Progenitor cell of endocrine pancreas (in vitro differentiated cells): ENCODE data around the gene SHOC1. TPM values are rescaled to one million over a fixed set of nuclear protein-coding genes. Genes with fewer than 3 reads are reported as not detected.

Source experiments
- DNase-seq: peaks from one replicate; pipeline ENCODE4 v3.0.0; 2021; ENCODE audit warnings: low spot score; ENCODE audit not compliant: unreplicated experiment
- H3K27ac Mint-ChIP-seq: 2 replicates; pipeline ENCODE4 v1.8.0; 2021; ENCODE audit warnings: mild to moderate bottlenecking, moderate library complexity, mixed read lengths
- H3K27me3 Mint-ChIP-seq: 2 replicates; pipeline ENCODE4 v1.8.0; 2021; ENCODE audit warnings: mixed read lengths
- H3K36me3 Mint-ChIP-seq: 2 replicates; pipeline ENCODE4 v1.8.0; 2022; ENCODE audit warnings: mixed read lengths; ENCODE audit not compliant: insufficient read depth
- H3K4me1 Mint-ChIP-seq: 2 replicates; pipeline ENCODE4 v1.8.0; 2021; ENCODE audit warnings: low read depth, mixed read lengths
- H3K4me3 Mint-ChIP-seq: 2 replicates; pipeline ENCODE4 v1.8.0; 2021; ENCODE audit warnings: low read depth, mild to moderate bottlenecking, moderate library complexity, mixed read lengths
- H3K9me3 Mint-ChIP-seq: 2 replicates; pipeline ENCODE4 v1.8.0; 2021; ENCODE audit warnings: low read depth, mixed read lengths
- total RNA-seq: library from RNA; stranded (reverse); gene quantifications from 2 replicates; pipeline ENCODE4 v1.2.1, GENCODE V29; 2021
- TF ChIP-seq, protein P1 (sequence below): fragments of 200-600 bp; sonication (generic); IDR thresholded peaks from one replicate; pipeline ENCODE4 v1.5.0; 2021; ENCODE audit warnings: antibody characterized with exemption, mild to moderate bottlenecking; ENCODE audit not compliant: unreplicated experiment

Gene SHOC1
- total RNA-seq, 1 donor from 2014 or later = not detected

GRCh38 chr9:111805830-111806241, 11.1 kb upstream of the SHOC1 start:
- no peak for DNase-seq
- H3K4me3 Mint-ChIP-seq = no peak overlapping the region
- peaks cover 3% of the 10 kb centered on the region for H3K4me1 Mint-ChIP-seq
- no peak overlapping the region for H3K27ac Mint-ChIP-seq
- H3K36me3 Mint-ChIP-seq = no peaks in the 10 kb centered on the region
- TF ChIP-seq, protein P1, sequence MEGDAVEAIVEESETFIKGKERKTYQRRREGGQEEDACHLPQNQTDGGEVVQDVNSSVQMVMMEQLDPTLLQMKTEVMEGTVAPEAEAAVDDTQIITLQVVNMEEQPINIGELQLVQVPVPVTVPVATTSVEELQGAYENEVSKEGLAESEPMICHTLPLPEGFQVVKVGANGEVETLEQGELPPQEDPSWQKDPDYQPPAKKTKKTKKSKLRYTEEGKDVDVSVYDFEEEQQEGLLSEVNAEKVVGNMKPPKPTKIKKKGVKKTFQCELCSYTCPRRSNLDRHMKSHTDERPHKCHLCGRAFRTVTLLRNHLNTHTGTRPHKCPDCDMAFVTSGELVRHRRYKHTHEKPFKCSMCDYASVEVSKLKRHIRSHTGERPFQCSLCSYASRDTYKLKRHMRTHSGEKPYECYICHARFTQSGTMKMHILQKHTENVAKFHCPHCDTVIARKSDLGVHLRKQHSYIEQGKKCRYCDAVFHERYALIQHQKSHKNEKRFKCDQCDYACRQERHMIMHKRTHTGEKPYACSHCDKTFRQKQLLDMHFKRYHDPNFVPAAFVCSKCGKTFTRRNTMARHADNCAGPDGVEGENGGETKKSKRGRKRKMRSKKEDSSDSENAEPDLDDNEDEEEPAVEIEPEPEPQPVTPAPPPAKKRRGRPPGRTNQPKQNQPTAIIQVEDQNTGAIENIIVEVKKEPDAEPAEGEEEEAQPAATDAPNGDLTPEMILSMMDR = no peak
- H3K9me3 Mint-ChIP-seq = no peaks in the 10 kb centered on the region
- no peaks in the 10 kb centered on the region for H3K27me3 Mint-ChIP-seq

DNA sequence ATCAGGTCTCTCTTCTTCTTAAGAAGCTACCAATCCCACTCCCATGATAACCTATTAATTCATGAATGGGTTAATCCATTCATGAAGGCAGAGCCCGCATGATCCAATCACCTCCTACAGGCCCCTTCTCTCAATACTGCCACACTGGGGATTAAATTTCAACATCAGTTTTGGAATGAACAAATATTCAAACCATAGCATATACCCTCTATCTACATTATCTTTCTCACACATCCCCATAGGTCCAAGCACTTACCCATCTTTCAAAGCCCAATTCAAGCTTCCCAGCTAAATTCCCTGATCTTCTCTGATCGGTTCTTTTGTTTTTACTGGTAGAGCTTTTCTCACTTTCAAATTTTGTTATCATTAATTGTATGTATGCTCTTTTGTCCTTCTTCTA, 10.5 kb upstream of the SHOC1 start:
- H3K9me3 Mint-ChIP-seq = no peaks in the 10 kb centered on the region
- H3K4me3 Mint-ChIP-seq = no peak overlapping the region
- no peaks in the 10 kb centered on the region for H3K4me1 Mint-ChIP-seq

GRCh38 chr9:111804636-111805035, 9.9 kb upstream of the SHOC1 start:
- no peaks in the 10 kb centered on the region for H3K36me3 Mint-ChIP-seq
- H3K4me1 Mint-ChIP-seq = no peaks in the 10 kb centered on the region
- H3K9me3 Mint-ChIP-seq = no peaks in the 10 kb centered on the region
- no peaks in the 10 kb centered on the region for H3K27me3 Mint-ChIP-seq
- H3K27ac Mint-ChIP-seq = no peak overlapping the region
- H3K4me3 Mint-ChIP-seq = no peak overlapping the region
- no peak for DNase-seq
- TF ChIP-seq, protein P1 = no peak

More for the DNA sequence above, 10.5 kb upstream of the SHOC1 start:
- Mint-ChIP-seq H3K27me3 (no peaks in the 10 kb centered on the region), H3K27ac (no peak overlapping the region), H3K36me3 (no peaks in the 10 kb centered on the region)
- no peak for DNase-seq
- TF ChIP-seq, protein P1 = no peak

DNA sequence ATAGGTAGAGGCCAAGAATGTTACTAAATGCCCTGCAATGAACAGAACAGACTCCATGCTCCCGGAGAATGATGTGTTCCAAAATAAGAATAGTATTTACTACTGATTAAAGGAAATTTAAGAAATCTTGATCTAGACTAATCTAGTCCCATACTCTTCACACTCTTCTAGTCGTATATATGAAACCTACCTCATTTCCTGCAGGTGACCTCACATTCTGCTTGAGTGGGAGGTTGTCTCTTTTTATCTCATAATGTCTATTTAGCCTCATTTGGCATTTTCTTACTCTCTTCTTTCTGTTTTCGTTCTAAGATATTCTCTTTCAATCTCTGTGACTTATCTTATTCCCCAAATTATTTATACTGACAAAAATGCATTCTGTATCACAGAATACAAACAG, 9.2 kb upstream of the SHOC1 start:
- Mint-ChIP-seq H3K9me3 (no peaks in the 10 kb centered on the region), H3K27me3 (no peaks in the 10 kb centered on the region), H3K36me3 (no peaks in the 10 kb centered on the region), H3K4me1 (no peaks in the 10 kb centered on the region), H3K4me3 (no peak overlapping the region), H3K27ac (no peak overlapping the region)
- TF ChIP-seq, protein P1 = no peak
- DNase-seq = no peak

DNA sequence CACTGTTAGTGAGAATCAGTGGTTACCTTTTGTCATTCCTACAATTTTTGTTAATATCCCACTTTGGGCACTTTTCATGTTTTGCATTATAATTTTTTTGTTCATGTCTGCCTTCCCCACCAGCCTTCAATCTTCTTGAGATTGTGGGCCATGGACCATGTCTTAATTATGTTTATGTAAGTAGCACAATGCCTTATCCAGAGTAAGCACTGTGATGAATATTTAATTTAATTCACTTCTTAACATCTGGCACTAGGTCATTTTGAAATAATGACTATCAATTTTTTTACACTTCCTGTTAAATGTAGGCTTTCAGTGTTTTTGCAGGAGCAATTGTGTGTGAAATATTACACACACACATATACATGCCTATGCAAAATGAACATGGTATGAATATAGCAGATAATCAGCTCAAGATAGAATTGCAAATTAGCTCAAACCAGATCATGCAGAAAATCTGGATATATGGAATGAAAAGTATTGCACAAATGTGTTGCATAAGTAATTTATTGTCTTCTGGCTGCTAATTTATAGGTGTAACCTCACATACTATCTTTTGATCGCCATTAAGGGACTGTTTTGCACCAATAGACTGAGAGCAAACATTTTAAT, 5.3 kb upstream of the SHOC1 start:
- no peak overlapping the region for H3K27ac Mint-ChIP-seq
- no peaks in the 10 kb centered on the region for H3K27me3 Mint-ChIP-seq
- TF ChIP-seq, protein P1 = no peak
- DNase-seq = no peak
- no peaks in the 10 kb centered on the region for H3K4me1 Mint-ChIP-seq
- H3K36me3 Mint-ChIP-seq = no peaks in the 10 kb centered on the region
- H3K9me3 Mint-ChIP-seq = no peaks in the 10 kb centered on the region
- no peak overlapping the region for H3K4me3 Mint-ChIP-seq
